Calu3 (cell line): ENCODE measurements around the gene ODAPH. TPM values are rescaled to one million over a fixed set of nuclear protein-coding genes. Genes with fewer than 3 reads are reported as not detected.
"Not testable (repeated sequence)": the region's sequence is repeated elsewhere in the genome, so short reads cannot be mapped to it uniquely, and the experiment has no call there.

ENCODE experiments used
- BruUV-seq: library from RNA; stranded (reverse); fragments of 400-500 nt; replicated peaks from 2 replicates; lab custom pipeline; 2021; lab: Mats Ljungman, UMichigan
- CTCF ChIA-PET: fragments of 300-600 bp; sonication (Branson Sonifier 250); formaldehyde crosslinking; loops from one replicate; lab custom pipeline; 2022; ENCODE audit warnings: antibody characterized with exemption; lab: Charles Lee
- DNase-seq: peaks from one replicate; pipeline ENCODE4 v3.0.0; 2022
- H3K27ac Mint-ChIP-seq: one replicate; pipeline ENCODE4 v1.8.0; 2022; ENCODE audit warnings: mixed read lengths; ENCODE audit not compliant: unreplicated experiment
- H3K27me3 Mint-ChIP-seq: one replicate; pipeline ENCODE4 v1.8.0; 2022; ENCODE audit warnings: mixed read lengths; ENCODE audit not compliant: unreplicated experiment
- H3K36me3 Mint-ChIP-seq: one replicate; pipeline ENCODE4 v1.8.0; 2022; ENCODE audit warnings: mild to moderate bottlenecking, moderate library complexity, mixed read lengths; ENCODE audit not compliant: insufficient read depth, unreplicated experiment
- H3K4me1 Mint-ChIP-seq: one replicate; pipeline ENCODE4 v1.8.0; 2022; ENCODE audit warnings: mild to moderate bottlenecking, low read depth, mixed read lengths; ENCODE audit not compliant: unreplicated experiment
- H3K4me3 Mint-ChIP-seq: one replicate; pipeline ENCODE4 v1.8.0; 2022; ENCODE audit warnings: mild to moderate bottlenecking, low read depth, moderate library complexity, mixed read lengths; ENCODE audit not compliant: unreplicated experiment
- H3K9me3 Mint-ChIP-seq: one replicate; pipeline ENCODE4 v1.8.0; 2022; ENCODE audit warnings: low read depth, mixed read lengths; ENCODE audit not compliant: unreplicated experiment
- CTCF ChIP-seq: fragments of 200-600 bp; IDR thresholded peaks from one replicate; pipeline ENCODE4 v1.8.0; 2022; ENCODE audit warnings: antibody characterized with exemption; ENCODE audit not compliant: unreplicated experiment
- intact Hi-C: fragments of 100-400 bp; cut with micrococcal nuclease; formaldehyde crosslinking; loops from one replicate; pipeline ENCODE4 v1.10.0; 2022; ENCODE audit not compliant: unreplicated experiment
- total RNA-seq: library from RNA; stranded (reverse); gene quantifications from 2 replicates; pipeline ENCODE4 v1.2.3, GENCODE V29; 2022

The ODAPH gene
- total RNA-seq, 1 experiment from 2014 or later: not detected

- Mint-ChIP-seq H3K4me3 (no peak overlapping the region), H3K27ac (no peak overlapping the region), H3K27me3 (no peaks in the 10 kb centered on the region), H3K36me3 (peaks cover 9% of the 10 kb centered on the region), H3K4me1 (no peaks in the 10 kb centered on the region), H3K9me3 (no peaks in the 10 kb centered on the region)
- DNase-seq: no peak
- BruUV-seq: no TSS peak
- intact Hi-C loops: no loop called here
- CTCF ChIA-PET: no interaction called here
- no peak for TF ChIP-seq CTCF
Observed at GRCh38 chr4:75525086-75525485, 30.8 kb upstream of the ODAPH start.

GRCh38 chr4:75525910-75526309 is 30.0 kb upstream of the ODAPH start:
- Mint-ChIP-seq H3K27me3 (no peaks in the 10 kb centered on the region), H3K4me1 (no peaks in the 10 kb centered on the region), H3K27ac (no peak overlapping the region), H3K4me3 (no peak overlapping the region), H3K9me3 (no peaks in the 10 kb centered on the region), H3K36me3 (peaks cover 16% of the 10 kb centered on the region)
- no TSS peak for BruUV-seq
- DNase-seq: no peak
- TF ChIP-seq CTCF: no peak
- CTCF ChIA-PET: no interaction called here
- intact Hi-C loops: no loop called here

- Mint-ChIP-seq H3K4me1 (no peaks in the 10 kb centered on the region), H3K9me3 (peaks cover 3% of the 10 kb centered on the region), H3K36me3 (peaks cover 16% of the 10 kb centered on the region), H3K27me3 (no peaks in the 10 kb centered on the region), H3K4me3 (no peak overlapping the region), H3K27ac (no peak overlapping the region)
- CTCF ChIA-PET: no interaction called here
- TF ChIP-seq CTCF: no peak
- no peak for DNase-seq
- intact Hi-C loops: no loop called here
- BruUV-seq: no TSS peak
Observed at GRCh38 chr4:75527482-75527881, 28.4 kb upstream of the ODAPH start.

GRCh38 chr4:75530556-75531322 is 25.1 kb upstream of the ODAPH start:
- Mint-ChIP-seq H3K36me3 (peaks cover 13% of the 10 kb centered on the region), H3K4me1 (no peaks in the 10 kb centered on the region), H3K9me3 (peaks cover 8% of the 10 kb centered on the region), H3K27me3 (no peaks in the 10 kb centered on the region), H3K27ac (no peak overlapping the region), H3K4me3 (no peak overlapping the region)
- no peak for DNase-seq
- intact Hi-C loops: no loop called here
- TF ChIP-seq CTCF: no peak
- CTCF ChIA-PET: no interaction called here
- BruUV-seq: no TSS peak

GRCh38 chr4:75531536-75532143 is 24.2 kb upstream of the ODAPH start:
- H3K27me3 Mint-ChIP-seq, DNase-seq, H3K27ac Mint-ChIP-seq, H3K4me3 Mint-ChIP-seq, BruUV-seq, H3K4me1 Mint-ChIP-seq, H3K9me3 Mint-ChIP-seq, intact Hi-C loops: not testable (repeated sequence)
- H3K36me3 Mint-ChIP-seq: peaks cover 13% of the 10 kb centered on the region
- CTCF ChIA-PET: interaction anchor here (0.7 kb wide), 1 partner anchor 547 kb away, joined by 6 read pairs; no protein-coding TSS in a partner anchor

- H3K27ac Mint-ChIP-seq, H3K27me3 Mint-ChIP-seq, CTCF ChIA-PET, H3K9me3 Mint-ChIP-seq, DNase-seq, intact Hi-C loops, H3K4me1 Mint-ChIP-seq, BruUV-seq, H3K4me3 Mint-ChIP-seq: not testable (repeated sequence)
- peaks cover 13% of the 10 kb centered on the region for H3K36me3 Mint-ChIP-seq
Observed at GRCh38 chr4:75533339-75533887, 22.5 kb upstream of the ODAPH start.
